ENCODE data around the gene CACNA2D3. TPM values are rescaled to one million over a fixed set of nuclear protein-coding genes. Genes with fewer than 3 reads are reported as not detected.

Gene CACNA2D3
- total RNA-seq, 1 donor from 2014 or later: not detected

DNA sequence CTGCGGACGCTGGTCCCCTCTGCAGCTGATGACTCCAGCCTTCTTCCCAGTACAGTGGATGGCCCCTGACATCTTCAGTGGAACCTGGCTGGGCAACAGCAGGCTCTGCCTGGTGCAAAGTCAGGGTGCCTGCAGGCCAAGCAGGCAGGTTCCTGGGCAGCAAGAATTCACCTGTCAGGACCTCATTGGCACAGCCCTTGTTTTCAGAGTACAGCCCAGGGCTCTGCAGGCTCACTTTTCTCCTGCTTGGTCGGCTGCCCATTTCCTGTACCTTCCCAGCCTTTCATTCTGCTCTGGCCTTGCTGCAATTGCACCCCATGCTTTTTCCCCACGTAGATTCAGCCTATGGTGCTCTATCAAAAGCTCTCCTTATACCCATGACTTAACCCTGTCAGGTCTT is 749.5 kb downstream of the CACNA2D3 start:
- Mint-ChIP-seq H3K4me1 (ENCODE audit: low read depth) (no peaks in the 10 kb centered on the region), H3K27ac (no peak overlapping the region), H3K4me3 (no peak overlapping the region), H3K9me3 (no peaks in the 10 kb centered on the region), H3K36me3 (ENCODE audit: low read depth) (no peaks in the 10 kb centered on the region), H3K27me3 (ENCODE audit: insufficient read depth) (no peaks in the 10 kb centered on the region)
- DNase-seq (ENCODE audit: low spot score): no peak
- intact Hi-C loops (cut with micrococcal nuclease): no loop called here

DNA sequence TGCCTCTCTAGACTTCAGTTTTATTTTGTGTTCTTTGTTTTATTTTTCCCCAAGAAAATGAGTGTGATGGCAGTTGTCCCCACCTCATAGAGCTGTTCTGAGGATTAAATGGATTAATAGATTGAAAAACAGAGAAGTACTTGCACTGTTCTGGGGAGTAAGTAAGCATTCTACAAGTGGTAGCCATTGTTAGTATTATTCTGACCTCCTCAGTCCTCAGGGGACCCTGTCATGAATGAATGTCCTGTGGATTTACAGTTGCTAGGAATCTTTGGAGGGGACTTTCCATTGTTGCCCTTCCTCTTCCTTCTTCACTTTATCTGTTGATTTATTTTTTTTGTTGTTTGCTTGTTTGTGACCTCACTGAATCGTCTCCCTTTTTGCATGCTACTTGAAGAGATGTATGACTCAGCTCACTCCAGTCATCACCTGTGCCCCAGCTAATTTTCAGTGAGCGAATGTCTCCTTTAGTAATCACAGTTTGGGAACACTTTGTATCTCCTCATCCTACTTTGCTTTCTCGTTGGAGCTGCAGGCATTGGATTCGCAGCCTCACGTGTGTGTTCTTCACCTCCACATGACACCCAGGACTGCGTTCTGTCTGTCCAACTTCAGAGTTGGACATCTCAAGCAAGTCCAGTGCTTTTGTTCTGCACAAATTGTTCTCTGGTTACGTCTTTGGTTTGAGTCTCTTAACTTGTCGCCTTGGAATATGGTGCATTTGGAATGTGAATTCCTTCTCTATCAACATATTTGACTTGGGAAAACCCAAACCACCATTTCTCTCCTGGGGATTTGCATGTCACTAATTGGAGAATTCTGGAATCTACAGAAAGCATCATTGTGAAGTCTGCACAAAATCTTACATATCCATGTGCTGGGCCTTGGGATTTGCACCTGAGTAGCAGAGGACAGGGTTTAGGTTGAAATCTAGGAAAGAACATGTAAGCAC is 751.0 kb downstream of the CACNA2D3 start:
- no peaks in the 10 kb centered on the region for H3K4me1 Mint-ChIP-seq (ENCODE audit: low read depth)
- no peaks in the 10 kb centered on the region for H3K27me3 Mint-ChIP-seq (ENCODE audit: insufficient read depth)
- H3K36me3 Mint-ChIP-seq (ENCODE audit: low read depth): no peaks in the 10 kb centered on the region
- intact Hi-C loops (cut with micrococcal nuclease): no loop called here
- no peaks in the 10 kb centered on the region for H3K9me3 Mint-ChIP-seq
- H3K4me3 Mint-ChIP-seq: no peak overlapping the region
- no peak for DNase-seq (ENCODE audit: low spot score)
- H3K27ac Mint-ChIP-seq: no peak overlapping the region

DNA sequence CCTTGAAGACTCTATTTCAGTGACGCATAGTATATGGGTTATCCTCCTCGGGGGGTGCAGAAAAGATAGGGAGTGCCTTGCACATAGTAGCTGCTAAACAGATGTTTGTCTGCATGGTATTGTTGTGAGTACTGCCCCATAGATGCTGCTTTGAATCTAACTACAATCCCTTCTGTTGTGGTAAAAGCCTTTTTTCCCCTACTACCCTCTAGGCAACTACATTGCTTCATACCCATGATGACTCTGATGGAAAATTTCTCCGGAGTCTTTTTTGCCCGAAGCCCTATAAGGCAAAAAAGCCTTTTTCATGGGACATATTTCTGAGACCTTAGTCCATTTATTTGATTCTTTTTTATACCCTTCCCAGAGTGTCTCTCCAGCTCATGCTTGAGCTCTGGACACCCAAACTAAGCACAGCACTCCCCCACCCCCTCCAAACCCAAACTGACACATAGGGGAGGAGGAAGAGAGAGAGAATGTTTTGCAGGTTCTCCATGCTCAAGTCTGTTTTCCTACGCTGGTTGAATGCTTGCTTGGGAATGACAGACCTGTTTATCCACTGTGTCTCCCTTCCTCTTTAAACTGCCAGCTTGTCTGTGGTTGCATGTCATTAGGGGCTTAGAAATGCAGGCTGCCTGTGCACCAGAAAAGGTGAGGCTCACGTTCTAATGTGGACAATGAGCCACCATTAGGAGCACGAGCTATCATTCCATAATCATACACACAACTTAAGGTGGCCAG is 752.6 kb downstream of the CACNA2D3 start:
- Mint-ChIP-seq H3K9me3 (no peaks in the 10 kb centered on the region), H3K4me3 (no peak overlapping the region), H3K4me1 (ENCODE audit: low read depth) (no peaks in the 10 kb centered on the region), H3K27me3 (ENCODE audit: insufficient read depth) (no peaks in the 10 kb centered on the region), H3K27ac (no peak overlapping the region), H3K36me3 (ENCODE audit: low read depth) (no peaks in the 10 kb centered on the region)
- DNase-seq (ENCODE audit: low spot score): no peak
- intact Hi-C loops (cut with micrococcal nuclease): no loop called here

DNA sequence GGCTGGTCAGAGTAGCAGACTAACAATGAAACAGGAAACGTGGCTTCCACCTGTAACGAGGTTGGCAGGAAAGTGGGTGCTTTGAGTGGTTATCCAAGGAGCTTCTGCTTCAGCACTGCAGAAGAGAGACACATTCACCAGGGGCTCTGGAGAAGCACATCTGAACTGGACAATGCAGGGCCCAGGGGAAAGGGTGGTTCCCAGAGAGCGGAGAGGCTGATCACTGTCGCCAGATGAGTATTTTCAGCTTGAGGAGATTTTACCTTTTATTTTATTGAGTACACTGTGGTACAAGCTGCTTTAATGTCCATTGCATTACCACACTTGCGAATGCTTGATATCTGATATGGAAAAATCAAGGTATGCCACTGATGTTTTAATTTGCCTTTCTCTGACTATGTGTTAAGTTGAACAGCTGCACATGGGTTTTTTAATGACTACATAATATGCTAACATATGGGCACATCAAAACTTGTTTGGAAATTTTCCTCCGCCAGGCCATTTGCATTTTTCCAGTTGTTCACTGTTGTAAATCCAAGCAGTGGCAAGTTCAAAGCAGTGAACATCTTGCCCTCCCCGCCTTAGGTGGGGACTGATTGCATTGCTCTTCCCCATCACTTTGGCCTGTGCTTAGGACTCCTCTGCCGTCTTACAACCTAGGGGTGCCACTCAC is 753.4 kb downstream of the CACNA2D3 start:
- intact Hi-C loops (cut with micrococcal nuclease): no loop called here
- H3K27ac Mint-ChIP-seq: no peak overlapping the region

DNA sequence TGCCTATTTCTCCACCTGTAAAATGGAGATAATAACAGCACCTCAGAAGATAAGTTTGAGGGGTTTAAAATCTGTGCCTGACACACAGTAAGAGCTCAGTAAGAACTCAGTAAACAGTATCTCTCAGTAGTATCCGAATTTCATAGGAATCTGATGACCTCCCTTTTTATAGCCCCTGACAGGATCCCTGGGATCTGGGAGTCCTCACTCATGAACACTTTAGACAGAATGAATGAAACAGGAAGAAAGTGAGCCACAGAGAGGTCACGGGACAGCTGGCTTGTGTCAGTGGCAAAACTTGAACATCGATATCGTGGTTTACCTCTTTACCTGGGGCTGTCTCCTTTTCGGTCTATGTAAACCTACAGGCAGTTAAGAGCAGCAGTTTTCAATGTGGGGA is 754.3 kb downstream of the CACNA2D3 start:
- intact Hi-C loops (cut with micrococcal nuclease): no loop called here
- Mint-ChIP-seq H3K4me1 (ENCODE audit: low read depth) (no peaks in the 10 kb centered on the region), H3K27me3 (ENCODE audit: insufficient read depth) (no peaks in the 10 kb centered on the region), H3K27ac (no peak overlapping the region), H3K4me3 (no peak overlapping the region), H3K9me3 (no peaks in the 10 kb centered on the region), H3K36me3 (ENCODE audit: low read depth) (no peaks in the 10 kb centered on the region)
- DNase-seq (ENCODE audit: low spot score): no peak

More for the DNA sequence above, 753.4 kb downstream of the CACNA2D3 start:
- no peak overlapping the region for H3K4me3 Mint-ChIP-seq
- no peaks in the 10 kb centered on the region for H3K27me3 Mint-ChIP-seq (ENCODE audit: insufficient read depth)
- no peak for DNase-seq (ENCODE audit: low spot score)
- H3K36me3 Mint-ChIP-seq (ENCODE audit: low read depth): no peaks in the 10 kb centered on the region
- no peaks in the 10 kb centered on the region for H3K4me1 Mint-ChIP-seq (ENCODE audit: low read depth)
- no peaks in the 10 kb centered on the region for H3K9me3 Mint-ChIP-seq

DNA sequence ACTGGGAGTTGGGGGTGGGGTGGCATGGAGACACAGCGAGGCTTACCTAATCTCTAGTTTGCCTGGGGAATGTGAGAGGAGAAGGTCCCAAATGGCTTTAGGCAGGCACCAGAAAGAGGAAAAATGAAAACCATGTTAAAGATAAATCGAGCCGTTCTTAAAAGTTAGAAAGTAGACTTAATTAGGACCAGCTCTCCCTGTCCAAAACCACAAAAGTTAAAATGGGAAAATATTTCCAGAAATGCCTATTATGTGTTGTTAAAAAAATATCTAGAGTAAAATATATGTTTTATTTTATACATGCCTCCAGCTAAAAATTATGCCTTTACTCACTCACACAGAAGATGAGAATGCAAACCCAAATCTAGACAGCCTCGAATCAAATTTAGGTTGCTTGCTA is 755.4 kb downstream of the CACNA2D3 start:
- intact Hi-C loops (cut with micrococcal nuclease): no loop called here
- no peaks in the 10 kb centered on the region for H3K36me3 Mint-ChIP-seq (ENCODE audit: low read depth)

DNA sequence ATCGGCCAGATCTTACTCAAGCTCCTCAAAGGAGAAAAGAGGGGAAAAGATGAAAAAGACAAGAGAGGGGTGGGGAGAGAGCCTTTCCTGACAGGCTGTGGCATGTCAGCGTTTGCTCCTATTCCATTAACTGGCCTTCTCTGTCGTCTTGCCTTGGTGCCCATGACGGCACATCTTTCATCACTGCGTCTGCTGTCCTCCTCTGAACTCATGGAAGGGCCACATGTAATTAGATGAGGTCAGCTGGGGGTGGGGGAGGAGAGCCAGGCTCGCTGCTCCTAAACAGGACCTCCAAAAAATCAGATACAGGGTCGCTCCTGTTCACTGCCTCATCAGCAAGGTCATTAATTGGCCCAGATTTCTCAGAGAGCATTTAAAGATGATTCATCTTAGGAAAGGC is 755.8 kb downstream of the CACNA2D3 start:
- H3K4me1 Mint-ChIP-seq (ENCODE audit: low read depth): no peaks in the 10 kb centered on the region
- intact Hi-C loops (cut with micrococcal nuclease): no loop called here
- H3K4me3 Mint-ChIP-seq: no peak overlapping the region
- H3K36me3 Mint-ChIP-seq (ENCODE audit: low read depth): no peaks in the 10 kb centered on the region
- no peaks in the 10 kb centered on the region for H3K9me3 Mint-ChIP-seq
- no peaks in the 10 kb centered on the region for H3K27me3 Mint-ChIP-seq (ENCODE audit: insufficient read depth)
- no peak for DNase-seq (ENCODE audit: low spot score)
- no peak overlapping the region for H3K27ac Mint-ChIP-seq

More for the DNA sequence above, 755.4 kb downstream of the CACNA2D3 start:
- H3K4me3 Mint-ChIP-seq: no peak overlapping the region
- H3K27me3 Mint-ChIP-seq (ENCODE audit: insufficient read depth): no peaks in the 10 kb centered on the region
- no peaks in the 10 kb centered on the region for H3K4me1 Mint-ChIP-seq (ENCODE audit: low read depth)
- no peaks in the 10 kb centered on the region for H3K9me3 Mint-ChIP-seq
- no peak for DNase-seq (ENCODE audit: low spot score)
- H3K27ac Mint-ChIP-seq: no peak overlapping the region

DNA sequence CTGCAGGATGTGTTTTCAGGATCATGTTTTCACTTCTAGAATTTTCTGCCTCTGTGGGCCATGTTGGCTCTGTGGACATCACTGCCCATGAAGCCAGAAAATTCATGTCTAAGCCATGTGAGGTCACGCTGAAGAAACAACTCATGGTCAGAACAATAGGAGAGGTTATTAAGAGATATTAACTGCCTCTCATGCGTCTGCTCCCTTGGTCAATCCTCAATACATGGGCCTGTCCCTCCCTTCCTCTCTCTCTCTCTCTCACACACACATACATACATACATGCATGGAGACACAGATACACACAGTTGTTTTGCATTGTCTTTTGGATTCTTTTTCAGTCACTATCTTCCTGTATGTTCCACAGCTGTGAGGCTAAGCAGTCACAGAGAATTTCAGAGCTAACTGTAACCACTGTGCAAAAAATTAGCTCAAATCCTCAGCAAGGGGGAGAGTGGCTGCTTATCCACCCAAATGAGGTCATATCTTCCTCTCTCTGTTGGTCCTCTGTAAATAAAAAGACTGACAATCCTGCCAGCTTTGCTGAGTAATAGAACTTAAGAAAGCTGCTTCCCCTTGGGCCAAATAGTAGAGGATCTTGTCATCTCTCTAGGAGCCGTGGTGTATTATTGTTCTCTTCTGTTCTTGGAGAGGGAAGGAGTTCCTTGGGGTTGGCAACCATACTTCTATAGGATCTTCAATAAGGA is 759.9 kb downstream of the CACNA2D3 start:
- DNase-seq (ENCODE audit: low spot score): no peak
- Mint-ChIP-seq H3K27me3 (ENCODE audit: insufficient read depth) (no peaks in the 10 kb centered on the region), H3K4me3 (no peak overlapping the region), H3K27ac (no peak overlapping the region), H3K36me3 (ENCODE audit: low read depth) (no peaks in the 10 kb centered on the region), H3K4me1 (ENCODE audit: low read depth) (no peaks in the 10 kb centered on the region), H3K9me3 (no peaks in the 10 kb centered on the region)
- intact Hi-C loops (cut with micrococcal nuclease): no loop called here

DNA sequence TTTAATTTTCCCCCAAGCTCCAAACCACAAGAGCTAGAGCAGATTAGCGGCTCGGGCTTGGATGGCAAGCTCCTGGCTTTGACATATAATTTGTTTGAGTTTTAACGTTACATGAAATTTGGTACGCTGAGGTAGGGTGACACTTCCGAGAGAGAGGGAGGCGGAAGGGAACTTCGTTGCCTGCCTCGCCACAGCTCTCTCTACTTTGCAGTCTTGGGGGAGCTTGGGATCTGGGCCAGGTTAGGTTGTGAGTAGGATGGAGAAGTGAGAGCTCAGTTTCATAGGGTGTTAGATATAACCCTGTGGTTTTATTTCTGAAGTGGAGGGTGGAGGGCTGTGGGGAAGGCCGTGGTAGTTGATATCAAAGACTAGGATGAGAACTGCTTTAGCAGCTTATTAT is 765.8 kb downstream of the CACNA2D3 start:
- H3K9me3 Mint-ChIP-seq: no peaks in the 10 kb centered on the region
- intact Hi-C loops (cut with micrococcal nuclease): no loop called here
- H3K4me1 Mint-ChIP-seq (ENCODE audit: low read depth): no peaks in the 10 kb centered on the region

DNA sequence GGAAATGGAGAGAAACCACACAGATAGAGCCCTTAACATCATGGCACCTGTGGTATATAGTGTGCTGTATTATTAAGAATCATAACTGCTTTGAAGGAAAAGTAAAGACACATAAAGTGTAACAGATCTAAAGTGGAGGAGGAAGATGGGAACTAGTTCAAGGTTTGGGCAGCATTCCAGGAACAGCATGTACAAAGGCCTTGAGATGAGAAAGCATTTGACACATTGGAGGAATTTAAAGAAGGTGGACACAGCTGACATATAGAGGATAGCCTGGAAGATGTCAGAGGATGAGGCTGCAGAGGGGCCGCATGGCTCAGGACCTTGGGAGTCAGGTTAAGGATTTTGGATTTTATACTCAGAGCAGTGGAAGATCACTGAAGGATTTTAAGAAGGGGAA is 766.5 kb downstream of the CACNA2D3 start:
- H3K4me3 Mint-ChIP-seq: no peak overlapping the region

More for the DNA sequence above, 765.8 kb downstream of the CACNA2D3 start:
- H3K27me3 Mint-ChIP-seq (ENCODE audit: insufficient read depth): no peaks in the 10 kb centered on the region
- H3K27ac Mint-ChIP-seq: no peak overlapping the region
- H3K36me3 Mint-ChIP-seq (ENCODE audit: low read depth): no peaks in the 10 kb centered on the region
- H3K4me3 Mint-ChIP-seq: no peak overlapping the region
- no peak for DNase-seq (ENCODE audit: low spot score)

DNA sequence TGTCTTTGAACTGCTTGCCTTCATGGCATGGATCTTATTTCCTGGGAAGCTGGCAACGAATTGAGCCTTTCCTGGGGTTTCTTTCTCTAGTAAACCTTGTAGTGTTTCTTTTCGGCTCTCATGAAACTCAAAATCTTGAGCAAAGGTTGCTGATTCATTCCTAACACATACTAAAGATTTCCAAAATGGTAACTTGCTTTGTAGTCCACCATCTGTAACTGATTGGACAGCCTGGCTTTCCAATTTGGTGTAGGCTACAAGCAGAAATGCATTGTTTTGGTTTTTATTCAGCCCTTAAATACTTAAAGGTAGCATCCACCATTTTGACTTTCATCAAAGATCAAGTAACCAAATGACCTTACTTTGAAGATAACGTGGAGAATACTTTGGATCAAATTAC is 767.4 kb downstream of the CACNA2D3 start:
- no peak overlapping the region for H3K4me3 Mint-ChIP-seq
- H3K27me3 Mint-ChIP-seq (ENCODE audit: insufficient read depth): no peaks in the 10 kb centered on the region
- no peaks in the 10 kb centered on the region for H3K4me1 Mint-ChIP-seq (ENCODE audit: low read depth)
- H3K9me3 Mint-ChIP-seq: no peaks in the 10 kb centered on the region
- DNase-seq (ENCODE audit: low spot score): no peak
- no peaks in the 10 kb centered on the region for H3K36me3 Mint-ChIP-seq (ENCODE audit: low read depth)
- H3K27ac Mint-ChIP-seq: no peak overlapping the region
- intact Hi-C loops (cut with micrococcal nuclease): no loop called here

More for the DNA sequence above, 766.5 kb downstream of the CACNA2D3 start:
- H3K27ac Mint-ChIP-seq: no peak overlapping the region
- H3K27me3 Mint-ChIP-seq (ENCODE audit: insufficient read depth): no peaks in the 10 kb centered on the region
- no peaks in the 10 kb centered on the region for H3K36me3 Mint-ChIP-seq (ENCODE audit: low read depth)
- intact Hi-C loops (cut with micrococcal nuclease): no loop called here
- no peaks in the 10 kb centered on the region for H3K9me3 Mint-ChIP-seq
- no peak for DNase-seq (ENCODE audit: low spot score)
- H3K4me1 Mint-ChIP-seq (ENCODE audit: low read depth): no peaks in the 10 kb centered on the region

DNA sequence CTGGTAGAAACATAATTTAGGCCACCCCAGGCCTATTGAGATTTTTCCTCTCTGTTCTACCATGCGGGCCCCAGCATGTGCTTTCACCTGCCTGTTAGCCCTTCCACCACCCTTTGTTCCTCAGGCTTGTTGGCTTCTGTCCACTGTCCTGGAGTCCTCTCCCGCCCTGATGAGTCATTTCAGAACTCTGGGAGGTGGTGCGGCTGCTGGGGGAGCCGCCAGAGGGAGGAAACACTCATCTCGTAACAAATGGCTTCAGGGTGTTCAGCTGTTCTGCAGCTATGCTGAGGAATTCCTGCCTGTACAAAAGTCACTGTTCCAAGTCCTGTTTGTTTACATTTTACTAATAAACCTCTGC is 769.2 kb downstream of the CACNA2D3 start:
- intact Hi-C loops (cut with micrococcal nuclease): no loop called here
- no peak for DNase-seq (ENCODE audit: low spot score)
- Mint-ChIP-seq H3K27me3 (ENCODE audit: insufficient read depth) (no peaks in the 10 kb centered on the region), H3K27ac (no peak overlapping the region), H3K36me3 (ENCODE audit: low read depth) (no peaks in the 10 kb centered on the region), H3K4me1 (ENCODE audit: low read depth) (no peaks in the 10 kb centered on the region), H3K4me3 (no peak overlapping the region), H3K9me3 (no peaks in the 10 kb centered on the region)
